CD4-positive, alpha-beta memory T cell (primary cell): ENCODE results near the gene NABP2. TPM values are rescaled to one million over a fixed set of nuclear protein-coding genes. Genes with fewer than 3 reads are reported as not detected.

ENCODE experiments used
- CTCF ChIA-PET: fragments of 350-600 bp; sonication (Branson Sonifier 250); formaldehyde crosslinking; loops from one replicate; lab custom pipeline; 2021; ENCODE audit warnings: inconsistent platforms; ENCODE audit not compliant: partially characterized antibody; lab: Charles Lee
- POLR2A ChIA-PET: fragments of 350-600 bp; sonication (Branson Sonifier 250); formaldehyde crosslinking; loops from one replicate; lab custom pipeline; 2021; ENCODE audit not compliant: partially characterized antibody; lab: Charles Lee
- DNase-seq, 5 donors: peaks; one replicate each; pipeline versions ENCODE4 v3.0.0 to v3.0.0-alpha.2; 2020 to 2022; ENCODE audit warnings: mixed read lengths in 1 of 5
- H3K27ac ChIP-seq: one replicate; pipeline ENCODE4 v1.7.0; 2013; ENCODE audit warnings: low read depth, low read length
- H3K27me3 ChIP-seq: 2 replicates; pipeline ENCODE4 v1.7.0; 2013; ENCODE audit warnings: mild to moderate bottlenecking, low read length, moderate library complexity; ENCODE audit not compliant: insufficient read depth
- H3K36me3 ChIP-seq: 2 replicates; pipeline ENCODE4 v1.7.0; 2013; ENCODE audit warnings: mild to moderate bottlenecking, low read length, moderate library complexity; ENCODE audit not compliant: insufficient read depth
- H3K4me1 ChIP-seq: 2 replicates; pipeline ENCODE4 v1.7.0; 2013; ENCODE audit warnings: mild to moderate bottlenecking, low read length, moderate library complexity; ENCODE audit not compliant: insufficient read depth
- H3K4me3 ChIP-seq, 2 donors: one replicate each; pipeline ENCODE4 v1.7.0; 2013; ENCODE audit warnings: low read length in 2 of 2, mild to moderate bottlenecking in 1 of 2
- H3K9me3 ChIP-seq, 2 donors: one replicate each; pipeline ENCODE4 v1.7.0; 2013; ENCODE audit warnings: low read length in 2 of 2, control low read depth in 1 of 2; ENCODE audit not compliant: control insufficient read depth in 1 of 2
- H3K27ac Mint-ChIP-seq, 7 donors: one replicate each; pipeline ENCODE4 v1.8.0; 2020 to 2021; ENCODE audit warnings: mixed read lengths in 7 of 7, mild to moderate bottlenecking in 6 of 7, inconsistent platforms in 3 of 7, moderate library complexity in 3 of 7
- H3K27me3 Mint-ChIP-seq, 2 donors: one replicate each; pipeline ENCODE4 v1.8.0; 2020 to 2021; ENCODE audit warnings: mixed read lengths in 2 of 2
- H3K36me3 Mint-ChIP-seq, 2 donors: one replicate each; pipeline ENCODE4 v1.8.0; 2020 to 2021; ENCODE audit warnings: mixed read lengths in 2 of 2, inconsistent platforms in 1 of 2, mild to moderate bottlenecking in 1 of 2
- H3K4me1 Mint-ChIP-seq, 4 donors: one replicate each; pipeline ENCODE4 v1.8.0; 2020 to 2021; ENCODE audit warnings: mixed read lengths in 4 of 4, mild to moderate bottlenecking in 1 of 4
- H3K4me3 Mint-ChIP-seq, 8 donors: one replicate each; pipeline ENCODE4 v1.8.0; 2020 to 2021; ENCODE audit warnings: mixed read lengths in 8 of 8, mild to moderate bottlenecking in 7 of 8, moderate library complexity in 6 of 8, inconsistent platforms in 3 of 8
- H3K9me3 Mint-ChIP-seq, 8 donors: one replicate each; pipeline ENCODE4 v1.8.0; 2020 to 2021; ENCODE audit warnings: mixed read lengths in 8 of 8, mild to moderate bottlenecking in 5 of 8, inconsistent platforms in 3 of 8, moderate library complexity in 1 of 8
- intact Hi-C: fragments of 100-400 bp; cut with micrococcal nuclease; formaldehyde crosslinking; loops from one replicate; pipeline ENCODE4 v1.15.1; 2023
- polyA plus RNA-seq, 2 donors: library from polyadenylated mRNA; unstranded; fragments of 300-500 nt; fragmentation: Illumina TruSeq; gene quantifications; one replicate each; pipeline ENCODE4 v1.2.3, GENCODE V29; 2021
- total RNA-seq, 2 experiments: library from RNA; stranded (reverse); gene quantifications; one replicate each; pipeline ENCODE4 v1.2.3, GENCODE V29; 2021

Gene NABP2
- total and polyA plus RNA-seq, 4 experiments from 2014 or later: 4.1 to 19.1 (median 10.8) TPM

DNA sequence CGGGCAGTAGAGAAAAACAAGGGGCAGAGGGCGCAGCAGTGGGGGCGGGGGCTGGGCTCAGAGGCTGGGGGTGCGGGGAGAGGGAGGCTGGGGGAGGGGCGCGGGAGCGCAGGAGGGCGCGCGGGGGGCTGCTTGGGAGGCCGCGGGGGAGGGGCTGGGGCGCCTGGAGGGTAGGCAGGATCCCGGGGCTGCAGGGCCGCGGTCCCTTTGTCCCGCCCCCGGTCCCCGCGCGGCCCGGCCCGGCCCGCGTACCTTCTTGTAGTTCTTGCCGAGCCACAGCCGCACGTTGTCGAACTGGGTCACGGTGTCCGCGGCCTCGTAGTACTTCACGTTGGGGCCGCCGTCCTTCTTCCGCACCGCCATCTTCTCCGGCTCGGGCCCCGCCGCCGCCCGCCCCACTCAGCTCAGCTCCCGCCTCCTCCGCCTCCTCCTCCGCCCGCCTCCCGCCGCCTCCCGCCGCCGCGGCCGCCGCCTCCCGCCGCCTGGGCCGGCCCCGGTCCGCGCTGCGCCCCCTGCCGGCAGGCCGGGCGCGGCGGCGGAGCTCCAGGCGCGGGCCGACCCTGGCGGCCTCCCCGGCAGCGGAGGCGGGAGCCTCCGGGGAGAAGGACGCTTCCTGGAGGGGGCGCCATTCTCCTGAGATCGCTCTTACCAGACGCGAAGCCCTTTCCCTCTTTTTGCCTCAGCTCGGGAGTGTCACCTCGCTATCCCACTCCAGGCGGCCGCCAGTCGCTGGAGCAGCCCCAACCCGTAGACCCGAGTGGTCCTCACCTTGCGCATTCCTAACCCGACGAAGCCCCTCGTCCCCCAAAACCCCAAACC is 34.8 kb upstream of the NABP2 start, which contains the start of gene SMARCC2:
Gene SMARCC2, minus strand, starts transcription at position 385 of the 819 bp plus-strand sequence. Its CDS starts 22 bp downstream, at position 363.
- peak within 1 kb of the TSS; percentile 94 to 98 (median 96) for H3K4me3 Mint-ChIP-seq
- H3K27me3 ChIP-seq: no peaks in the 10 kb centered on the region
- DNase-seq: peak; percentile 84 to 88 (median 85)
- peaks cover 24% of the 10 kb centered on the region for H3K4me1 ChIP-seq
- H3K27ac ChIP-seq: peak within 1 kb of the TSS; percentile 91
- intact Hi-C loops: loop anchor here (1.0 to 2.0 kb wide), 5 partner anchors 63 to 451 kb away; partner anchors contain the start of gene COQ10A
- POLR2A ChIA-PET: interaction anchor here (0.6 to 6.2 kb wide), 50 partner anchors 8 to 499 kb away, joined by 3 to 245 read pairs (median 6); partner anchors contain the start of genes ANKRD52, CNPY2, COQ10A and ERBB3
- H3K36me3 ChIP-seq: peaks cover 22% of the 10 kb centered on the region
- peaks cover 12 to 50% of the 10 kb centered on the region in 2 donors for H3K36me3 Mint-ChIP-seq
- peaks cover 0 to 2% of the 10 kb centered on the region in 2 donors for H3K27me3 Mint-ChIP-seq
- peak within 1 kb of the TSS; percentile 97 to 100 (median 98) for H3K27ac Mint-ChIP-seq
- CTCF ChIA-PET: interaction anchor here (0.7 to 6.4 kb wide), 52 partner anchors 8 to 451 kb away, joined by 3 to 264 read pairs (median 5); partner anchors contain the start of genes ANKRD52, CNPY2, ESYT1 and MYL6
- H3K9me3 ChIP-seq: no peaks in the 10 kb centered on the region
- H3K4me1 Mint-ChIP-seq: peaks cover 27 to 54% (median 43%) of the 10 kb centered on the region in 4 donors
- H3K9me3 Mint-ChIP-seq: peaks cover 0 to 3% (median 0%) of the 10 kb centered on the region in 8 donors
- H3K4me3 ChIP-seq: peak within 1 kb of the TSS; percentile 87 to 93

DNA sequence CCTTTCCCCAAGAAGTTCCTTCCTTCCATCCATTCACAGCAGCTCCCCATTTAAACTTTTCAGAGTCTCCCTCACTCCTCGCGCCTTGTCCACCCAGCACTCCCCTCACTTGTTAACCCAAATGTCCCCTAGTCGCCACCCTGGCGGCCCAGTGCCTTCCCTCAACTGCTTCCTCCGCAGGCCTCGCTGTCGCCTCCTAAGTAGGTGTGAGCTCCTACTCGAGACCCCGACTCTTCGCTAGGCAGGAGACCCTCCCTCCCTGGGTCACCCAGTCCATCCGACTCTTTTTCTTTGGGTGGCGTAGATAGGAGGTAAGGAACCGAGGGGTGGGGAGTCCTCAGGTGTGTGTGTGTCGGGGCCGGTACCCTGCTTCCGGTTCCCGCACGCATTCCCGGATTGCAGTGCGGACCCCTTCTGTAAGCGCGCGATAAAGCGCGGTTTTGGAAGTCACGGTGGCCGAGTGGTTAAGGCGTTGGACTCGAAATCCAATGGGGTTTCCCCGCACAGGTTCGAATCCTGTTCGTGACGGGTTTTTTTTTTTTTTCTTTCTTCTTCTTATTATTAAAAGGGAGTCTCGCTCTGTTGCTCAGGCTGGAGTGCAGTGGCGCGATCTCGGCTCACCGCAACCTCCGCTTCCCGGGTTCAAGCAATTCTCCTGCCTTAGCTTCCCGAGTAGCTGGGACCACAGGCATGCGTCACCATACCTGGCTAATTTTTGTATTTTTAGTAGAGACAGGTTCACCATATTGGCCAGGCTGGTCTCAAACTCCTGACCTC is 34.0 kb upstream of the NABP2 start:
- Mint-ChIP-seq H3K27ac (peak overlapping the region; percentile 97 to 100 (median 98)), H3K27me3 (peaks cover 0 to 2% of the 10 kb centered on the region in 2 donors), H3K4me3 (peak overlapping the region; percentile 94 to 98 (median 96)), H3K9me3 (peaks cover 0 to 3% (median 0%) of the 10 kb centered on the region in 8 donors), H3K36me3 (peaks cover 5 to 42% of the 10 kb centered on the region in 2 donors), H3K4me1 (peaks cover 27 to 51% (median 43%) of the 10 kb centered on the region in 4 donors)
- Histone ChIP-seq H3K4me1 (peaks cover 24% of the 10 kb centered on the region), H3K4me3 (peak overlapping the region; percentile 87 to 93), H3K27ac (peak overlapping the region; percentile 91), H3K36me3 (peaks cover 14% of the 10 kb centered on the region), H3K9me3 (no peaks in the 10 kb centered on the region), H3K27me3 (no peaks in the 10 kb centered on the region)
- DNase-seq: peak; percentile 69 to 80 (median 73)
- ChIA-PET POLR2A (interaction anchor here (0.6 to 6.2 kb wide), 44 partner anchors 9 to 498 kb away, joined by 3 to 245 read pairs (median 7); partner anchors contain the start of genes ANKRD52, CNPY2, COQ10A and ERBB3), CTCF (interaction anchor here (0.7 to 6.4 kb wide), 49 partner anchors 9 to 451 kb away, joined by 3 to 264 read pairs (median 5); partner anchors contain the start of genes ANKRD52, CNPY2, ESYT1 and MYL6)
- intact Hi-C loops: loop anchor here (1.0 to 2.0 kb wide), 5 partner anchors 64 to 451 kb away; partner anchors contain the start of gene COQ10A

DNA sequence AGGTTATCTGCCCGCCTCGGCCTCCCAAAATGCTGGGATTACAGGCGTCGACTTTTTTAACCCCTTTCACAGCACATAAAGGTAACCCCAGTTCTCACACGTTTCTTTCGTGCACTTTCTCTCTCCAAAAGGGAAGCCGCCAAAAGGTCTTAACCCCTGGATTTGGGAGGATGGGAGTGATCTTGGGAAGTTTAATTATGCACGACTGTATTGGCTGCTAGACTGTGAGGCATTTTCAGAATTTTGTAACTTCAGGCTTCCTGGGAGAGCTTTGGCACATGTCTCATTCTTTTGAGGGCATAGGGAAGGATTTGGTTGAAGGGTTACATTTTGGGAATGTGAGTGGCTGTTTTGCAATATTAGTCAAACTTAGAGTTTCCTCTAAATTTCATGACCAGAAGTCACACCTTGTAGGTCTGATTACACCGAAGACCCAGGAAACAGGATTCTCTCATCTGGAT is 33.4 kb upstream of the NABP2 start:
- Mint-ChIP-seq H3K36me3 (peaks cover 3 to 38% of the 10 kb centered on the region in 2 donors), H3K27ac (peak overlapping the region; percentile 97 to 100 (median 98)), H3K4me1 (peaks cover 27 to 51% (median 42%) of the 10 kb centered on the region in 4 donors), H3K27me3 (peaks cover 0 to 2% of the 10 kb centered on the region in 2 donors), H3K9me3 (peaks cover 0 to 3% (median 0%) of the 10 kb centered on the region in 8 donors), H3K4me3 (peak overlapping the region; percentile 94 to 98 (median 96))
- Histone ChIP-seq H3K36me3 (peaks cover 11% of the 10 kb centered on the region), H3K27ac (peak overlapping the region; percentile 91), H3K9me3 (no peaks in the 10 kb centered on the region), H3K27me3 (no peaks in the 10 kb centered on the region), H3K4me3 (peak overlapping the region in 1 of 2 donors; percentile 87), H3K4me1 (peaks cover 24% of the 10 kb centered on the region)
- POLR2A ChIA-PET: interaction anchor here (0.9 to 6.2 kb wide), 6 partner anchors 31 to 76 kb away, joined by 3 to 245 read pairs (median 56); partner anchors contain the start of genes ANKRD52, COQ10A, ESYT1 and RNF41
- DNase-seq: no peak
- intact Hi-C loops: no loop called here
- CTCF ChIA-PET: interaction anchor here (0.7 to 6.4 kb wide), 13 partner anchors 14 to 452 kb away, joined by 3 to 264 read pairs (median 7); partner anchors contain the start of genes CNPY2, ESYT1, MYL6 and RNF41

DNA sequence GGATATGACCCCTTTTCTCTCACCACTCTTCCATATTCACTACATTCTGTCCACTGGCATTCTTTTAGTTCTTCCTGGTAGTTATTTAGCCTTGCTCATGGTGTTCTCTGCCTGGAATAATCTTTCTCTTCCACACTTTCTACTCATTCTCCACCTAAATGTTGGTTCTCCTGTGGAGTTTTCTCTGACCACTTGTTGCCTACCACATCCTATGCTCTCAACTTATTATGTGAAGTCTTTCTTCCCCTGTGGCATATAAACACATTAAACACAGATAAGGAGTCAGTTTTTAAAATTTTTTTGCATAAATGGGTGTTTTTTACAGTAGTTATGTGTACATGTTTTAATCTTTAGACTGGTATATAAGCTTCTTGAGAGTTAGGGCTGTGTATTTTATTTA is 31.6 kb upstream of the NABP2 start:
- no peaks in the 10 kb centered on the region for H3K27me3 ChIP-seq
- ChIA-PET POLR2A (interaction anchor here (4.9 to 6.2 kb wide), 3 partner anchors 29 to 74 kb away, joined by 94 to 245 read pairs (median 218); partner anchors contain the start of genes ESYT1, RNF41, RPL41 and ZC3H10), CTCF (interaction anchor here (0.6 to 6.4 kb wide), 11 partner anchors 9 to 271 kb away, joined by 3 to 264 read pairs (median 4); partner anchors contain the start of genes ESYT1, MYL6B, RNF41 and RPL41)
- no peaks in the 10 kb centered on the region for H3K9me3 ChIP-seq
- Mint-ChIP-seq H3K27ac (peak overlapping the region in 6 of 7 donors; percentile 42 to 89 (median 57)), H3K9me3 (peaks cover 0 to 3% (median 0%) of the 10 kb centered on the region in 8 donors), H3K36me3 (peaks cover 0 to 25% of the 10 kb centered on the region in 2 donors), H3K4me3 (peak overlapping the region in 5 of 8 donors; percentile 8 to 83 (median 67)), H3K27me3 (peaks cover 0 to 2% of the 10 kb centered on the region in 2 donors), H3K4me1 (peaks cover 22 to 43% (median 32%) of the 10 kb centered on the region in 4 donors)
- no peak overlapping the region for H3K27ac ChIP-seq
- peaks cover 14% of the 10 kb centered on the region for H3K4me1 ChIP-seq
- no peak for DNase-seq
- intact Hi-C loops: no loop called here
- no peak overlapping the region for H3K4me3 ChIP-seq
- no peaks in the 10 kb centered on the region for H3K36me3 ChIP-seq

DNA sequence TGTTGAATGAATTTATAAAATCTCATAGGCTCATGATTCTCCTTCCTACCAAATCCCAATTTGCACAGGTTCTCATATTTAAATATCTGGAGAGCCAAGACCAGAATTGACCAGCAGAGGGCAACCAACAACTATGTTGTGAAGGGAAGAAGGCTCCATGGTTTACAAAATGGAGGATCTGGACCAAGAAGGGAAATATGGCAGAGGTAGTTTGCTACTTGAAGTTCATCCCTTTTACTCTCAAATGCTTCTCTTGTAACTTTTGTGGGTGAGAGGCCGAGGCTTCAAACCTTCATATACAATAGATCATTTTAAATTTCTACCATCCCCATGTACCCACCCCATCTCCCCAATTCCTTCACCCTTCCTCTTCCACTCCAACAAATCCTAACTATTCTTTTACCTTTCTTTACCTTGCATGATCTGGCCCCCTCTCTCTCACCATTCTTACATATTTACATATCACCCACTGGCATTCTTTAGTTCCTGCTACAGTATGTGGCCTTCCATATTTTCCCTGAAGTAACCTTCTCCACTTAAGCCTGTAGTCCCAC is 31.0 kb upstream of the NABP2 start:
- intact Hi-C loops: loop anchor here (1.0 kb wide), 4 partner anchors 31 to 271 kb away; partner anchors contain the start of genes ANKRD52, CS and NABP2
- H3K9me3 Mint-ChIP-seq: peaks cover 0 to 3% (median 0%) of the 10 kb centered on the region in 8 donors
- H3K36me3 Mint-ChIP-seq: peaks cover 0 to 20% of the 10 kb centered on the region in 2 donors
- Histone ChIP-seq H3K36me3 (no peaks in the 10 kb centered on the region), H3K27ac (no peak overlapping the region), H3K4me1 (peaks cover 9% of the 10 kb centered on the region), H3K9me3 (no peaks in the 10 kb centered on the region), H3K4me3 (no peak overlapping the region), H3K27me3 (no peaks in the 10 kb centered on the region)
- POLR2A ChIA-PET: interaction anchor here (4.9 to 6.2 kb wide), 3 partner anchors 29 to 74 kb away, joined by 94 to 245 read pairs (median 218); partner anchors contain the start of genes ESYT1, RNF41, RPL41 and ZC3H10
- peak overlapping the region; percentile 42 to 89 (median 60) for H3K27ac Mint-ChIP-seq
- DNase-seq: peak; percentile 71 to 80 (median 77)
- CTCF ChIA-PET: interaction anchor here (0.6 to 6.4 kb wide), 9 partner anchors 9 to 271 kb away, joined by 3 to 264 read pairs (median 8); partner anchors contain the start of genes ESYT1, MYL6B, RNF41 and RPL41
- H3K27me3 Mint-ChIP-seq: peaks cover 0 to 2% of the 10 kb centered on the region in 2 donors
- peaks cover 16 to 38% (median 26%) of the 10 kb centered on the region in 4 donors for H3K4me1 Mint-ChIP-seq
- H3K4me3 Mint-ChIP-seq: peak overlapping the region in 5 of 8 donors; percentile 8 to 83 (median 20)
